GF-D8 (cell line): ENCODE measurements around the gene IGSF23.

Source experiments
- DNase-seq: peaks from one replicate; lab custom pipeline; 2025; lab: John Stamatoyannopoulos, UW

IGSF23 gene

GRCh38 chr19:44641501-44642265 is 28.3 kb downstream of the IGSF23 start:
- DNase-seq, result no peak

- DNase-seq, result no peak
Measured at GRCh38 chr19:44642377-44642776, 29.0 kb downstream of the IGSF23 start.

GRCh38 chr19:44643605-44644401 is 30.4 kb downstream of the IGSF23 start, which contains the start of gene PVR:
Gene PVR (plus strand): TSS chr19:44643910. CDS start chr19:44644097, 187 bp downstream.
- DNase-seq, result peak; percentile 29

GRCh38 chr19:44644402-44645016 is 31.1 kb downstream of the IGSF23 start:
- DNase-seq, result no peak

GRCh38 chr19:44645407-44646048 is 32.2 kb downstream of the IGSF23 start:
- DNase-seq, result no peak

GRCh38 chr19:44646049-44646416 is 32.7 kb downstream of the IGSF23 start:
- no peak for DNase-seq

GRCh38 chr19:44647144-44647543 is 33.8 kb downstream of the IGSF23 start:
- DNase-seq, result no peak

- no peak for DNase-seq
Measured at GRCh38 chr19:44648631-44649251, 35.4 kb downstream of the IGSF23 start.

GRCh38 chr19:44649578-44650145 is 36.3 kb downstream of the IGSF23 start:
- DNase-seq, result no peak

GRCh38 chr19:44653343-44653742 is 40.0 kb downstream of the IGSF23 start:
- no peak for DNase-seq

- DNase-seq, result no peak
Measured at GRCh38 chr19:44653977-44654774, 40.8 kb downstream of the IGSF23 start.

- no peak for DNase-seq
Measured at GRCh38 chr19:44657211-44657921, 44.0 kb downstream of the IGSF23 start.

GRCh38 chr19:44658069-44658733 is 44.8 kb downstream of the IGSF23 start:
- DNase-seq, result no peak

GRCh38 chr19:44660081-44660480 is 46.7 kb downstream of the IGSF23 start:
- DNase-seq, result no peak

- DNase-seq, result no peak
Measured at GRCh38 chr19:44661205-44661604, 47.8 kb downstream of the IGSF23 start.

GRCh38 chr19:44661904-44662303 is 48.5 kb downstream of the IGSF23 start:
- DNase-seq, result no peak

GRCh38 chr19:44662691-44663385 is 49.5 kb downstream of the IGSF23 start:
- DNase-seq, result no peak

GRCh38 chr19:44663996-44664395 is 50.6 kb downstream of the IGSF23 start:
- no peak for DNase-seq

GRCh38 chr19:44664976-44665375 is 51.6 kb downstream of the IGSF23 start:
- DNase-seq, result no peak
